Fibroblast of pulmonary artery (primary cell): Measurements from ENCODE around the gene GMDS.

Experiments
- DNase-seq: peaks from one replicate; pipeline ENCODE4 v3.0.0-alpha.2; 2010; ENCODE audit warnings: low read depth
- H3K4me3 ChIP-seq: replicated peaks from 2 replicates; pipeline ENCODE4 v1.5.1; 2011; ENCODE audit warnings: low read depth, mild to moderate bottlenecking, control low read depth, low read length, moderate library complexity
- TF ChIP-seq, protein P1 (sequence below): IDR thresholded peaks from 2 replicates; pipeline ENCODE4 v1.5.1; 2011; ENCODE audit warnings: mild to moderate bottlenecking, control low read depth, low read length, inconsistent platforms; ENCODE audit errors: missing control alignments

GMDS gene

GRCh38 chr6:2085657-2086056 is 159.7 kb downstream of the GMDS start:
- no peak overlapping the region for H3K4me3 ChIP-seq
- no peak for DNase-seq
- TF ChIP-seq, protein P1, sequence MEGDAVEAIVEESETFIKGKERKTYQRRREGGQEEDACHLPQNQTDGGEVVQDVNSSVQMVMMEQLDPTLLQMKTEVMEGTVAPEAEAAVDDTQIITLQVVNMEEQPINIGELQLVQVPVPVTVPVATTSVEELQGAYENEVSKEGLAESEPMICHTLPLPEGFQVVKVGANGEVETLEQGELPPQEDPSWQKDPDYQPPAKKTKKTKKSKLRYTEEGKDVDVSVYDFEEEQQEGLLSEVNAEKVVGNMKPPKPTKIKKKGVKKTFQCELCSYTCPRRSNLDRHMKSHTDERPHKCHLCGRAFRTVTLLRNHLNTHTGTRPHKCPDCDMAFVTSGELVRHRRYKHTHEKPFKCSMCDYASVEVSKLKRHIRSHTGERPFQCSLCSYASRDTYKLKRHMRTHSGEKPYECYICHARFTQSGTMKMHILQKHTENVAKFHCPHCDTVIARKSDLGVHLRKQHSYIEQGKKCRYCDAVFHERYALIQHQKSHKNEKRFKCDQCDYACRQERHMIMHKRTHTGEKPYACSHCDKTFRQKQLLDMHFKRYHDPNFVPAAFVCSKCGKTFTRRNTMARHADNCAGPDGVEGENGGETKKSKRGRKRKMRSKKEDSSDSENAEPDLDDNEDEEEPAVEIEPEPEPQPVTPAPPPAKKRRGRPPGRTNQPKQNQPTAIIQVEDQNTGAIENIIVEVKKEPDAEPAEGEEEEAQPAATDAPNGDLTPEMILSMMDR: no peak

- no peak for DNase-seq
- H3K4me3 ChIP-seq: no peak overlapping the region
- TF ChIP-seq, protein P1: no peak
These were observed 164.0 kb downstream of the GMDS start for GRCh38 chr6:2081155-2082138.

DNA sequence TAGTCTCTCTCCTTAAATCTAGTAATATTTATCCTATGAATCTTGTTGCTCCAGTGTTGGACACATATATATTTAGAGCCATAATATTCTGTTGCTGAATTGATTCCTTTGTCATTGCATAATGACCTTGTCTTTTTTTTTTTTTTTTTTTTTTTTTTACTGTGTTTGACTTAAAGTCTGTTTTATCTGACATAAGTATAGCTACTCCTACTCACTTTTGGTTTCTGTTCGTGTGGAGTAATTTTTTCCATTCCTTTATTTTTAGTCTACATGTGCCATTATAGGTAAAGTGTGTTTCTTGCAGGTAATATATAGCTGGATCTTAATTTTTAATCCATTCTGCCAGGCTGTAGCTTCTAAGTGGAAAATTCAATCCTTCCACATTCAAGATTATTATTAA is 166.5 kb downstream of the GMDS start:
- DNase-seq: no peak
- TF ChIP-seq, protein P1: no peak
- no peak overlapping the region for H3K4me3 ChIP-seq

DNA sequence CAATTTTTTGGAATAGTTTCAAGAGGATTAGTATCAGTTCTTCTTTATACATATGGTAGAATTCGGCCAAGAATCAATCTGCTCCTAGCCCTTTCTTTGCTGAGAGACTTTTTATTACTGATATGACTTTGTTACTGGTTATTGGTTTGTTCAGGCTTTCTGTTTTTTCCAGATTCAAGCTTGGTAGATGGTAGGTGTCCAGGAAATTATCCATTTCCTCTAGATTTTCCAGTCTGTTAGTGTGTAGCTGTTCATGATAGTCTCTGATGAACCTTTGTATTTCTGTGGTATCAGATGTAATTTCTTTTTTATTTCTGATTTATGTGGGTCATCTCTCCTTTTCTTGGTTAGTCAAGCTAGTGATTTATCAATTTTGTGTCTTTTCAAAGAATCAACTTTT is 167.6 kb downstream of the GMDS start:
- DNase-seq: no peak
- H3K4me3 ChIP-seq: no peak overlapping the region
- TF ChIP-seq, protein P1: no peak

- no peak overlapping the region for H3K4me3 ChIP-seq
- DNase-seq: no peak
- TF ChIP-seq, protein P1: no peak
These were observed 171.9 kb downstream of the GMDS start for GRCh38 chr6:2073476-2073875.

GRCh38 chr6:2072453-2072852 is 173.0 kb downstream of the GMDS start:
- TF ChIP-seq, protein P1: no peak
- DNase-seq: peak; percentile 43
- no peak overlapping the region for H3K4me3 ChIP-seq
